ENCODE measurements around the gene CHI3L2. TPM values are rescaled to one million over a fixed set of nuclear protein-coding genes. Genes with fewer than 3 reads are reported as not detected.

The CHI3L2 gene
- total and polyA plus RNA-seq, 2 of the 13 experiments (the other 11 are each of a cell fraction or from before 2014, with no cell fraction given) = 0.46 to 1.7 TPM

DNA sequence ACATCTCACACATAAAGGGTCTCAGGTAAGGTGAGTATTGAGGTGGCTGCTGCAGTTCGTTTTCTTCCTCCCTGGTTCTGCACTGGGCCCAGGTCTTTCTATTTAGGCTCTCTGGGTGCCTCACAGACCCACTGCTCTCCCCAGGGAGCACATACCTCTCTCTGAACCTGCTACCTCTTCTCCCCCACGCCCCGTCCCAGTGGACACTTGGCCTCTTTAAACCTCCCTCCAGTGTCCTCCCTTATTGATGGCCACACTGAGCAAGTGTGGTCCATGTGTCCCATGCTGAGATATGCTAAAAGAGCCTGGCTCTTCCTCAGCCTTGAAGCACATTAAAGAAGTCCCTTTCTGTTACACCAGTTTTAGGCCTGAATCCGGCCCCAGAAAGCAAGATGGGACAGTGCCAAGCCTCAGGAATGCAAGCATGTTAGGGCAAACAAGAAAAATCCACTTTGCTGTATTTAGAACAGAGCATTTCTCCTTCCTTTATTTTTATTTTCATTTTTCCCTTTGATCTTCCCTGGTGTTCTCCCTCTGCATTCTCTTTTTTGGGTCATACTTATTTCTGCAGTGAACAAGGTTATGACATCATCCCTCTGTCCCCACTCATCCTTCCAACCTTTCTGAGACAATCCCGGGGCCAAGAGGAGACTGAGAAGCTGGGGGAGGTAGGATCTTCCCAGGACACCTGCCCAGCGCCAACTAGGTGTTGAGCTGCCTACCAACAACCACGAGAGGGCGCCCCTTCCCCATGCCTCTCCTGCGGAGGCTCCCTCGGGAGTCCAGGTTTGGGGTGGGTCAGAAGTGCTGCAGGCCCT is 5.0 kb upstream of the CHI3L2 start (continued):
- 0 out of 2 replicates have a peak, but pooled peaks have one; percentile 30 for TF ChIP-seq KLF11 (CRISPR knock-in tag; IDR thresholded peaks at IDR 0.05)
- 0 out of 2 replicates have a peak, but pooled peaks have one; percentile 52 for TF ChIP-seq ZNF550 (CRISPR knock-in tag; IDR thresholded peaks at IDR 0.05; ENCODE audit: borderline replicate concordance)
- TF ChIP-seq BORCS8-MEF2B (CRISPR knock-in tag; IDR thresholded peaks at IDR 0.05) = 0 out of 2 replicates have a peak, but pooled peaks have one; percentile 30
- TF ChIP-seq, protein P1, sequence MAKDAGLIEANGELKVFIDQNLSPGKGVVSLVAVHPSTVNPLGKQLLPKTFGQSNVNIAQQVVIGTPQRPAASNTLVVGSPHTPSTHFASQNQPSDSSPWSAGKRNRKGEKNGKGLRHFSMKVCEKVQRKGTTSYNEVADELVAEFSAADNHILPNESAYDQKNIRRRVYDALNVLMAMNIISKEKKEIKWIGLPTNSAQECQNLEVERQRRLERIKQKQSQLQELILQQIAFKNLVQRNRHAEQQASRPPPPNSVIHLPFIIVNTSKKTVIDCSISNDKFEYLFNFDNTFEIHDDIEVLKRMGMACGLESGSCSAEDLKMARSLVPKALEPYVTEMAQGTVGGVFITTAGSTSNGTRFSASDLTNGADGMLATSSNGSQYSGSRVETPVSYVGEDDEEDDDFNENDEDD (CRISPR knock-in tag; IDR thresholded peaks at IDR 0.05; ENCODE audit: borderline replicate concordance) = 0 out of 2 replicates have a peak, but pooled peaks have one; percentile 6
- TF ChIP-seq ZFX (CRISPR knock-in tag; IDR thresholded peaks at IDR 0.05; ENCODE audit: low read depth) = peak; percentile 13; the same call in 1 of the 2 replicates
- TF ChIP-seq CBX5 (CRISPR knock-in tag; IDR thresholded peaks at IDR 0.05; ENCODE audit: borderline replicate concordance) = 0 out of 2 replicates have a peak, but pooled peaks have one; percentile 25
- 0 out of 2 replicates have a peak, but pooled peaks have one; percentile 29 for TF ChIP-seq ZNF607 (CRISPR knock-in tag; IDR thresholded peaks at IDR 0.05; ENCODE audit: borderline replicate concordance)
- no peak for TF ChIP-seq XBP1 (CRISPR knock-in tag; IDR thresholded peaks at IDR 0.05)
- TF ChIP-seq, protein P2, sequence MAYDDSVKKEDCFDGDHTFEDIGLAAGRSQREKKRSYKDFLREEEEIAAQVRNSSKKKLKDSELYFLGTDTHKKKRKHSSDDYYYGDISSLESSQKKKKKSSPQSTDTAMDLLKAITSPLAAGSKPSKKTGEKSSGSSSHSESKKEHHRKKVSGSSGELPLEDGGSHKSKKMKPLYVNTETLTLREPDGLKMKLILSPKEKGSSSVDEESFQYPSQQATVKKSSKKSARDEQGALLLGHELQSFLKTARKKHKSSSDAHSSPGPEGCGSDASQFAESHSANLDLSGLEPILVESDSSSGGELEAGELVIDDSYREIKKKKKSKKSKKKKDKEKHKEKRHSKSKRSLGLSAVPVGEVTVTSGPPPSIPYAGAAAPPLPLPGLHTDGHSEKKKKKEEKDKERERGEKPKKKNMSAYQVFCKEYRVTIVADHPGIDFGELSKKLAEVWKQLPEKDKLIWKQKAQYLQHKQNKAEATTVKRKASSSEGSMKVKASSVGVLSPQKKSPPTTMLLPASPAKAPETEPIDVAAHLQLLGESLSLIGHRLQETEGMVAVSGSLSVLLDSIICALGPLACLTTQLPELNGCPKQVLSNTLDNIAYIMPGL (CRISPR knock-in tag; IDR thresholded peaks at IDR 0.05; ENCODE audit: borderline replicate concordance in 1 of 2, low read depth in 1 of 2) = peak in 1 of 2 experiments; percentile 66; a peak in 1 of 4 replicates
- no peak for TF ChIP-seq NONO (IDR thresholded peaks at IDR 0.05)
- TF ChIP-seq NONO (CRISPR knock-in tag; conservative IDR thresholded peaks at IDR 0.05) = 0 out of 2 replicates have a peak, but pooled peaks have one; percentile 25
- no peak for TF ChIP-seq SRSF1 (optimal IDR thresholded peaks at IDR 0.05; ENCODE audit: low read depth, low read length)
- TF ChIP-seq, protein P3, sequence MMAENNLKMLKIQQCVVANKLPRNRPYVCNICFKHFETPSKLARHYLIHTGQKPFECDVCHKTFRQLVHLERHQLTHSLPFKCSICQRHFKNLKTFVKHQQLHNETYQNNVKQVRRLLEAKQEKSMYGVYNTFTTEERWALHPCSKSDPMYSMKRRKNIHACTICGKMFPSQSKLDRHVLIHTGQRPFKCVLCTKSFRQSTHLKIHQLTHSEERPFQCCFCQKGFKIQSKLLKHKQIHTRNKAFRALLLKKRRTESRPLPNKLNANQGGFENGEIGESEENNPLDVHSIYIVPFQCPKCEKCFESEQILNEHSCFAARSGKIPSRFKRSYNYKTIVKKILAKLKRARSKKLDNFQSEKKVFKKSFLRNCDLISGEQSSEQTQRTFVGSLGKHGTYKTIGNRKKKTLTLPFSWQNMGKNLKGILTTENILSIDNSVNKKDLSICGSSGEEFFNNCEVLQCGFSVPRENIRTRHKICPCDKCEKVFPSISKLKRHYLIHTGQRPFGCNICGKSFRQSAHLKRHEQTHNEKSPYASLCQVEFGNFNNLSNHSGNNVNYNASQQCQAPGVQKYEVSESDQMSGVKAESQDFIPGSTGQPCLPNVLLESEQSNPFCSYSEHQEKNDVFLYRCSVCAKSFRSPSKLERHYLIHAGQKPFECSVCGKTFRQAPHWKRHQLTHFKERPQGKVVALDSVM (CRISPR knock-in tag; IDR thresholded peaks at IDR 0.05) = peak; percentile 62
- peak; percentile 41; the same call in 1 of the 2 replicates for TF ChIP-seq ZNF619 (CRISPR knock-in tag; IDR thresholded peaks at IDR 0.05)
- TF ChIP-seq PCBP2 (optimal IDR thresholded peaks at IDR 0.05; ENCODE audit: low read depth, low read length, poor library complexity, severe bottlenecking) = no peak
- peak; percentile 63 for TF ChIP-seq ZNF629 (CRISPR knock-in tag; conservative IDR thresholded peaks at IDR 0.05)
- TF ChIP-seq JUN (CRISPR knock-in tag; IDR thresholded peaks at IDR 0.05) = no peak
- no peak for TF ChIP-seq MEF2D (CRISPR knock-in tag; IDR thresholded peaks at IDR 0.05)

Measured in HepG2 (cell line).